Liver (tissue), 9 donors: Measurements from ENCODE around the gene ABHD5. TPM values are rescaled to one million over a fixed set of nuclear protein-coding genes. Genes with fewer than 3 reads are reported as not detected.

Experiments
- DNase-seq: peaks from one replicate; pipeline ENCODE4 v3.0.0-alpha.2; 2017; ENCODE audit warnings: low spot score
- H3K27ac ChIP-seq, 2 donors: one replicate each; pipeline ENCODE4 v1.7.0; 2013; ENCODE audit warnings: inconsistent platforms in 2 of 2, low read length in 2 of 2, control low read depth in 1 of 2, low read depth in 1 of 2, mild to moderate bottlenecking in 1 of 2
- H3K27me3 ChIP-seq, 4 donors: one replicate each; pipeline versions ENCODE4 v1.6.1 to v1.7.0; 2013; ENCODE audit warnings: low read length in 3 of 4, inconsistent platforms in 1 of 4, mild to moderate bottlenecking in 1 of 4, moderate library complexity in 1 of 4; ENCODE audit not compliant: control insufficient read depth in 4 of 4, insufficient read depth in 4 of 4
- H3K36me3 ChIP-seq, 4 donors: one replicate each; pipeline versions ENCODE4 v1.6.1 to v1.7.0; 2013; ENCODE audit warnings: low read length in 3 of 4, mild to moderate bottlenecking in 3 of 4, low read depth in 1 of 4, moderate library complexity in 1 of 4; ENCODE audit not compliant: control insufficient read depth in 4 of 4, insufficient read depth in 3 of 4
- H3K4me1 ChIP-seq, 4 donors: one replicate each; pipeline versions ENCODE4 v1.6.1 to v1.7.0; 2013; ENCODE audit warnings: low read length in 3 of 4, mild to moderate bottlenecking in 3 of 4, moderate library complexity in 1 of 4; ENCODE audit not compliant: control insufficient read depth in 4 of 4, insufficient read depth in 4 of 4
- H3K4me3 ChIP-seq, 3 donors: one replicate each; pipeline versions ENCODE4 v1.6.1 to v1.7.0; 2013; ENCODE audit warnings: low read length in 3 of 3, control low read depth in 1 of 3, low read depth in 1 of 3, mild to moderate bottlenecking in 1 of 3
- H3K9ac ChIP-seq, 2 donors: one replicate each; pipeline ENCODE4 v1.7.0; 2013; ENCODE audit warnings: low read length in 2 of 2, mild to moderate bottlenecking in 2 of 2, moderate library complexity in 2 of 2, control low read depth in 1 of 2, low read depth in 1 of 2
- H3K9me3 ChIP-seq, 4 donors: one replicate each; pipeline versions ENCODE4 v1.6.1 to v1.7.0; 2013; ENCODE audit warnings: low read length in 3 of 4; ENCODE audit not compliant: control insufficient read depth in 4 of 4
- CTCF ChIP-seq: fragments of 150-350 bp; IDR thresholded peaks from 2 replicates; pipeline ENCODE4 v1.5.1; 2017; ENCODE audit warnings: improper control_type of control experiment, low read depth, low read length; ENCODE audit not compliant: missing input control
- EGR1 ChIP-seq, 2 donors: IDR thresholded peaks; 2 replicates each; pipeline ENCODE4 v1.6.1; 2016 to 2018; ENCODE audit warnings: antibody characterized with exemption in 2 of 2, low read depth in 2 of 2
- FOXA2 ChIP-seq: IDR thresholded peaks from 2 replicates; pipeline ENCODE4 v1.6.1; 2016; ENCODE audit warnings: antibody characterized with exemption
- GABPA ChIP-seq, 2 donors: IDR thresholded peaks in 1 of 2; conservative IDR thresholded peaks in 1 of 2; 2 replicates each; pipeline ENCODE4 v1.6.1; 2016; ENCODE audit warnings: antibody characterized with exemption in 2 of 2, mild to moderate bottlenecking in 1 of 2, moderate library complexity in 1 of 2
- HNF4A ChIP-seq, 2 donors: conservative IDR thresholded peaks; 2 replicates each; pipeline ENCODE4 v1.6.1; 2016; ENCODE audit warnings: antibody characterized with exemption in 2 of 2, mild to moderate bottlenecking in 2 of 2
- JUND ChIP-seq, 2 donors: IDR thresholded peaks; 2 replicates each; pipeline ENCODE4 v1.6.1; 2016; ENCODE audit warnings: antibody characterized with exemption in 2 of 2
- MAX ChIP-seq: IDR thresholded peaks from 2 replicates; pipeline ENCODE4 v1.6.1; 2016; ENCODE audit warnings: antibody characterized with exemption
- NR2F2 ChIP-seq: IDR thresholded peaks from 2 replicates; pipeline ENCODE4 v1.6.1; 2016; ENCODE audit warnings: antibody characterized with exemption
- RAD21 ChIP-seq, 2 donors: IDR thresholded peaks; 2 replicates each; pipeline ENCODE4 v1.6.1; 2016; ENCODE audit warnings: antibody characterized with exemption in 2 of 2, mild to moderate bottlenecking in 2 of 2
- REST ChIP-seq: IDR thresholded peaks from 2 replicates; pipeline ENCODE4 v1.6.1; 2016; ENCODE audit warnings: antibody characterized with exemption, mild to moderate bottlenecking
- RXRA ChIP-seq, 2 donors: IDR thresholded peaks; 2 replicates each; pipeline ENCODE4 v1.6.1; 2017 to 2018; ENCODE audit warnings: antibody characterized with exemption in 2 of 2, mild to moderate bottlenecking in 1 of 2
- SP1 ChIP-seq: IDR thresholded peaks from 2 replicates; pipeline ENCODE4 v1.6.1; 2018; ENCODE audit warnings: antibody characterized with exemption, mild to moderate bottlenecking
- WGBS: extraction: QIAGEN DNeasy Blood & Tissue Kit; methylation state at CpG from one replicate; pipeline ENCODE4 v1.1.7; 2013; 5-methylcytosine and 5-hydroxymethylcytosine counted together
- polyA plus RNA-seq, 2 donors: library from polyadenylated mRNA; stranded (reverse) in 1 of 2; unstranded in 1 of 2; fragments of 200-250 nt in 1 of 2; fragments of >200 nt in 1 of 2; fragmentation: Nextera tagmentation in 1 of 2; extraction: Ambion mirVana in 1 of 2; gene quantifications; one replicate each; pipeline versions ENCODE4 v1.2.1 to v1.2.3, GENCODE V29; 2013 to 2015
- total RNA-seq, 2 donors: library from RNA; depleted of rRNA; stranded (reverse); fragments of >200 nt; gene quantifications; one replicate each; pipeline ENCODE4 v1.2.3, GENCODE V29; 2014
- TF ChIP-seq, protein P1 (sequence below): IDR thresholded peaks from 2 replicates; pipeline ENCODE4 v1.6.1; 2016; ENCODE audit warnings: antibody characterized with exemption
- donor health status: healthy.
- donor health status: healthy.
- donor health status: healthy.
- donor health status: healthy.
- donor health status: healthy.

The ABHD5 gene
- total and polyA plus RNA-seq, 4 donors, result 9.2 to 25.8 (median 16.1) TPM

DNA sequence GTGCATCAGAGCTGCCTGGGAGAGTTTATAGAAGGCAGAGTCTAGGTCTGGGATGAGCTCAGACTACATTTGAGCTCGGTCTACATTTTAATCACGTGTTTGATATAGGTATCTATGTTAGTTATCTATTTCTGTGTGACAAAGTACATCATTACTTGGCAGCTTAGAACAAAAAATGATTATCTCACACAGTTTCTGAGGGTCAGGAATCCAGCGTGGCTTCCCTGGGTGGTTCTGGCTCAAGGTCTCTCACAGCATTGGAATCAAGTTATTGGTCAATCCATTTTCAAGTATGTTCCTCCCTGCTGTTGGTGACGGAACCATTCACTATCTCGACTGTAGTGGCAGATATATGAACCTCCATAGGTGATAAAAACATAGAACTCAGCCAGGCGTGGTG is 71.7 kb downstream of the ABHD5 start:
- DNase-seq, result no peak
- Histone ChIP-seq H3K9me3 (no peaks in the 10 kb centered on the region), H3K36me3 (no peaks in the 10 kb centered on the region), H3K4me1 (peaks cover 0 to 3% (median 0%) of the 10 kb centered on the region in 4 donors), H3K27ac (no peak overlapping the region), H3K4me3 (no peak overlapping the region), H3K9ac (no peak overlapping the region), H3K27me3 (no peaks in the 10 kb centered on the region)
- no peak for TF ChIP-seq EGR1 (IDR thresholded peaks at IDR 0.05; ENCODE audit: low read depth in 2 of 2)
- WGBS, result 89% methylated on average over 6 of the region's 6 CpGs

- no peaks in the 10 kb centered on the region for H3K9me3 ChIP-seq
- H3K36me3 ChIP-seq, result no peaks in the 10 kb centered on the region
- no peak for DNase-seq
- TF ChIP-seq FOXA2 (no peak), GABPA (IDR thresholded peaks at IDR 0.05 in 1 of 2, conservative IDR thresholded peaks at IDR 0.05 in 1 of 2) (no peak)
- no peak overlapping the region for H3K27ac ChIP-seq
- H3K4me1 ChIP-seq, result peaks cover 0 to 4% (median 3%) of the 10 kb centered on the region in 4 donors
- no peak overlapping the region for H3K9ac ChIP-seq
- 92% methylated on average over 2 of the region's 2 CpGs for WGBS
- H3K4me3 ChIP-seq, result no peak overlapping the region
- no peaks in the 10 kb centered on the region for H3K27me3 ChIP-seq
Observed at GRCh38 chr3:43764056-43764455, 73.3 kb downstream of the ABHD5 start.

GRCh38 chr3:43764471-43764870 is 73.7 kb downstream of the ABHD5 start:
- Histone ChIP-seq H3K9me3 (no peaks in the 10 kb centered on the region), H3K4me3 (no peak overlapping the region), H3K27me3 (no peaks in the 10 kb centered on the region), H3K9ac (no peak overlapping the region), H3K36me3 (no peaks in the 10 kb centered on the region), H3K27ac (no peak overlapping the region), H3K4me1 (peaks cover 0 to 8% (median 5%) of the 10 kb centered on the region in 4 donors)
- WGBS, result 92% methylated on average over 2 of the region's 2 CpGs
- DNase-seq, result no peak
- no peak for TF ChIP-seq HNF4A (conservative IDR thresholded peaks at IDR 0.05)
- TF ChIP-seq NR2F2, result no peak
- no peak for TF ChIP-seq EGR1 (IDR thresholded peaks at IDR 0.05; ENCODE audit: low read depth in 2 of 2)

DNA sequence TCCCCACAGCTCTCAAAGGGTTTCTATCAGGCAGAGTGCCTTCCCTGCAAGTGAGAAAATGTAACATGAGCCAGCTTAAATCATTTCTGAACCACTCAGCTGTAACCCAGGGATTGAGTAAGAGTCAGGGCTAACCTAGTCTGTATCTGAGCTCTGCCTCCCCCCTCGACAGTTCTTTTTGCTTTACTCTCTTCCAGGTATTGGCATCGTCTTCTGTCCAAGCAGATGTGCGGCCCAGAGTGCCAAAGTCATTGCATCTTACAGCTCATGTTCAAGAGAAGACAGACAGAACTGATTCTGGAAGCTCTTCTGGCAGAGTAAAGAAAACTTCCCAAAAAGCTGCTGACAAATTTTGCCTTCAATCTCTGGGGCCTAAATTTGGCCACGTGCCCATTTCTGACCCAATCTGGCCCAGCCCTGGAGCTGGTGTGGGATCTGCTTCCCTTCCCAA is 74.8 kb downstream of the ABHD5 start:
- no peaks in the 10 kb centered on the region for H3K27me3 ChIP-seq
- no peaks in the 10 kb centered on the region for H3K9me3 ChIP-seq
- WGBS, result 79% methylated on average over 4 of the region's 4 CpGs
- H3K4me3 ChIP-seq, result no peak overlapping the region
- peaks cover 2 to 10% (median 9%) of the 10 kb centered on the region in 4 donors for H3K4me1 ChIP-seq
- H3K27ac ChIP-seq, result no peak overlapping the region
- H3K9ac ChIP-seq, result no peak overlapping the region
- DNase-seq, result no peak
- TF ChIP-seq CTCF (no peak), FOXA2 (no peak), RXRA (IDR thresholded peaks at IDR 0.05) (no peak), SP1 (no peak), HNF4A (conservative IDR thresholded peaks at IDR 0.05) (no peak), JUND (IDR thresholded peaks at IDR 0.05) (no peak), REST (no peak), EGR1 (IDR thresholded peaks at IDR 0.05; ENCODE audit: low read depth in 2 of 2) (no peak), RAD21 (IDR thresholded peaks at IDR 0.05) (no peak), MAX (no peak)
- TF ChIP-seq, protein P1, sequence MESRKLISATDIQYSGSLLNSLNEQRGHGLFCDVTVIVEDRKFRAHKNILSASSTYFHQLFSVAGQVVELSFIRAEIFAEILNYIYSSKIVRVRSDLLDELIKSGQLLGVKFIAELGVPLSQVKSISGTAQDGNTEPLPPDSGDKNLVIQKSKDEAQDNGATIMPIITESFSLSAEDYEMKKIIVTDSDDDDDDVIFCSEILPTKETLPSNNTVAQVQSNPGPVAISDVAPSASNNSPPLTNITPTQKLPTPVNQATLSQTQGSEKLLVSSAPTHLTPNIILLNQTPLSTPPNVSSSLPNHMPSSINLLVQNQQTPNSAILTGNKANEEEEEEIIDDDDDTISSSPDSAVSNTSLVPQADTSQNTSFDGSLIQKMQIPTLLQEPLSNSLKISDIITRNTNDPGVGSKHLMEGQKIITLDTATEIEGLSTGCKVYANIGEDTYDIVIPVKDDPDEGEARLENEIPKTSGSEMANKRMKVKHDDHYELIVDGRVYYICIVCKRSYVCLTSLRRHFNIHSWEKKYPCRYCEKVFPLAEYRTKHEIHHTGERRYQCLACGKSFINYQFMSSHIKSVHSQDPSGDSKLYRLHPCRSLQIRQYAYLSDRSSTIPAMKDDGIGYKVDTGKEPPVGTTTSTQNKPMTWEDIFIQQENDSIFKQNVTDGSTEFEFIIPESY, result no peak
- H3K36me3 ChIP-seq, result no peaks in the 10 kb centered on the region
